ENCODE data around the gene RXFP1.

The RXFP1 gene

DNA sequence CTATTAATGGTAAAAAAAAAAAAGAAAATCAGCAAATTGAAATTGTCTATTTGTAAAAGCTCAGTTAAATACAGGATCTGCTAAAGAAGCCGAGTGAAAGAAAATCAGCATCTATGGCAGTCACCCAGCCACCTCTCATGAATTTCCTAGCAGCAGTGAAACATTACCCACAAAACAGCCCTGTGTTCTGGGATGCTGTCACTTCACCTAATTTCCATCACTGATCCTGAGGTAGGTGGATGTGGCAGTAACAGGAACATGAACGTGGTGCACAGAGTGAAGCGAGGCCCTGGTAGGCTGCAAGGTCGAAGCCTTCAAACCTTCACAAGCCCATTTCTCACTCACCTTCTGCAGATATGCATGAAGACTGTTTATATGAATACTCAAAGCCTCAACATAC is 65.2 kb downstream of the RXFP1 start:
- ATAC-seq, result no peak
- TF ChIP-seq ESRRG (CRISPR knock-in tag; IDR thresholded peaks at IDR 0.05), result no peak
- TF ChIP-seq, protein P1, sequence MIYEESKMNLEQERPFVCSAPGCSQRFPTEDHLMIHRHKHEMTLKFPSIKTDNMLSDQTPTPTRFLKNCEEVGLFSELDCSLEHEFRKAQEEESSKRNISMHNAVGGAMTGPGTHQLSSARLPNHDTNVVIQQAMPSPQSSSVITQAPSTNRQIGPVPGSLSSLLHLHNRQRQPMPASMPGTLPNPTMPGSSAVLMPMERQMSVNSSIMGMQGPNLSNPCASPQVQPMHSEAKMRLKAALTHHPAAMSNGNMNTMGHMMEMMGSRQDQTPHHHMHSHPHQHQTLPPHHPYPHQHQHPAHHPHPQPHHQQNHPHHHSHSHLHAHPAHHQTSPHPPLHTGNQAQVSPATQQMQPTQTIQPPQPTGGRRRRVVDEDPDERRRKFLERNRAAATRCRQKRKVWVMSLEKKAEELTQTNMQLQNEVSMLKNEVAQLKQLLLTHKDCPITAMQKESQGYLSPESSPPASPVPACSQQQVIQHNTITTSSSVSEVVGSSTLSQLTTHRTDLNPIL (CRISPR knock-in tag; IDR thresholded peaks at IDR 0.05; ENCODE audit: low read depth), result no peak

DNA sequence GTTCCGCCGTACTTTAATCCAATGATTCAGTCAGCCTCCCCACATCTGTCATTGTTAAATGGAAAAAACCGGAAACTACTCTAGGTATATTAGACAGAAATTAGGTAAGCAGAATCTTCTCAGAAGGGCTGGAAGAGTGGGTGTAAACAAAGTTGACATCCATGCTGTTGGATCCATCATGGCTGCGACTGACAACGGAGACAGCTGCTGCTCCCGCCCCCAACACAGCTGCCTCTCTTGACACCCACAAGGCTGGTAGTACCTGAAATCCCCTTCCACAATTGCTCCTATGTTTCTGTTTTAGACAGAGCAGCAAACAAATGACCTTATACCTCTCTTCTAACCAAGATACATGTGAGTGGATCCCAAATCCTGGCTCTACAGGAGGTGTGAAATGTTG is 66.6 kb downstream of the RXFP1 start:
- no peak for ATAC-seq
- no peak for TF ChIP-seq ZFP3 (CRISPR knock-in tag; IDR thresholded peaks at IDR 0.05)
- no peak for TF ChIP-seq ZNF8 (CRISPR knock-in tag; IDR thresholded peaks at IDR 0.05)
- no peak for TF ChIP-seq ARNTL (CRISPR knock-in tag; IDR thresholded peaks at IDR 0.05; ENCODE audit: borderline replicate concordance, low read depth)
- TF ChIP-seq ZC3H10 (CRISPR knock-in tag; IDR thresholded peaks at IDR 0.05), result no peak
- TF ChIP-seq OSR1 (CRISPR knock-in tag; IDR thresholded peaks at IDR 0.05), result no peak
- no peak for TF ChIP-seq ZNF565 (CRISPR knock-in tag; conservative IDR thresholded peaks at IDR 0.05; ENCODE audit: low read depth)
- TF ChIP-seq ZNF70 (CRISPR knock-in tag; IDR thresholded peaks at IDR 0.05), result no peak
- TF ChIP-seq ESRRG (CRISPR knock-in tag; IDR thresholded peaks at IDR 0.05), result no peak
- TF ChIP-seq, protein P2, sequence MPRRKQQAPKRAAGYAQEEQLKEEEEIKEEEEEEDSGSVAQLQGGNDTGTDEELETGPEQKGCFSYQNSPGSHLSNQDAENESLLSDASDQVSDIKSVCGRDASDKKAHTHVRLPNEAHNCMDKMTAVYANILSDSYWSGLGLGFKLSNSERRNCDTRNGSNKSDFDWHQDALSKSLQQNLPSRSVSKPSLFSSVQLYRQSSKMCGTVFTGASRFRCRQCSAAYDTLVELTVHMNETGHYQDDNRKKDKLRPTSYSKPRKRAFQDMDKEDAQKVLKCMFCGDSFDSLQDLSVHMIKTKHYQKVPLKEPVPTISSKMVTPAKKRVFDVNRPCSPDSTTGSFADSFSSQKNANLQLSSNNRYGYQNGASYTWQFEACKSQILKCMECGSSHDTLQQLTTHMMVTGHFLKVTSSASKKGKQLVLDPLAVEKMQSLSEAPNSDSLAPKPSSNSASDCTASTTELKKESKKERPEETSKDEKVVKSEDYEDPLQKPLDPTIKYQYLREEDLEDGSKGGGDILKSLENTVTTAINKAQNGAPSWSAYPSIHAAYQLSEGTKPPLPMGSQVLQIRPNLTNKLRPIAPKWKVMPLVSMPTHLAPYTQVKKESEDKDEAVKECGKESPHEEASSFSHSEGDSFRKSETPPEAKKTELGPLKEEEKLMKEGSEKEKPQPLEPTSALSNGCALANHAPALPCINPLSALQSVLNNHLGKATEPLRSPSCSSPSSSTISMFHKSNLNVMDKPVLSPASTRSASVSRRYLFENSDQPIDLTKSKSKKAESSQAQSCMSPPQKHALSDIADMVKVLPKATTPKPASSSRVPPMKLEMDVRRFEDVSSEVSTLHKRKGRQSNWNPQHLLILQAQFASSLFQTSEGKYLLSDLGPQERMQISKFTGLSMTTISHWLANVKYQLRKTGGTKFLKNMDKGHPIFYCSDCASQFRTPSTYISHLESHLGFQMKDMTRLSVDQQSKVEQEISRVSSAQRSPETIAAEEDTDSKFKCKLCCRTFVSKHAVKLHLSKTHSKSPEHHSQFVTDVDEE (CRISPR knock-in tag; IDR thresholded peaks at IDR 0.05), result no peak
- no peak for TF ChIP-seq ISL1 (CRISPR knock-in tag; IDR thresholded peaks at IDR 0.05)
- TF ChIP-seq, protein P3, sequence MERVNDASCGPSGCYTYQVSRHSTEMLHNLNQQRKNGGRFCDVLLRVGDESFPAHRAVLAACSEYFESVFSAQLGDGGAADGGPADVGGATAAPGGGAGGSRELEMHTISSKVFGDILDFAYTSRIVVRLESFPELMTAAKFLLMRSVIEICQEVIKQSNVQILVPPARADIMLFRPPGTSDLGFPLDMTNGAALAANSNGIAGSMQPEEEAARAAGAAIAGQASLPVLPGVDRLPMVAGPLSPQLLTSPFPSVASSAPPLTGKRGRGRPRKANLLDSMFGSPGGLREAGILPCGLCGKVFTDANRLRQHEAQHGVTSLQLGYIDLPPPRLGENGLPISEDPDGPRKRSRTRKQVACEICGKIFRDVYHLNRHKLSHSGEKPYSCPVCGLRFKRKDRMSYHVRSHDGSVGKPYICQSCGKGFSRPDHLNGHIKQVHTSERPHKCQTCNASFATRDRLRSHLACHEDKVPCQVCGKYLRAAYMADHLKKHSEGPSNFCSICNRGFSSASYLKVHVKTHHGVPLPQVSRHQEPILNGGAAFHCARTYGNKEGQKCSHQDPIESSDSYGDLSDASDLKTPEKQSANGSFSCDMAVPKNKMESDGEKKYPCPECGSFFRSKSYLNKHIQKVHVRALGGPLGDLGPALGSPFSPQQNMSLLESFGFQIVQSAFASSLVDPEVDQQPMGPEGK (CRISPR knock-in tag; IDR thresholded peaks at IDR 0.05; ENCODE audit: borderline replicate concordance), result no peak
- TF ChIP-seq PPARA (CRISPR knock-in tag; IDR thresholded peaks at IDR 0.05; ENCODE audit: borderline replicate concordance), result no peak
- TF ChIP-seq, protein P4, sequence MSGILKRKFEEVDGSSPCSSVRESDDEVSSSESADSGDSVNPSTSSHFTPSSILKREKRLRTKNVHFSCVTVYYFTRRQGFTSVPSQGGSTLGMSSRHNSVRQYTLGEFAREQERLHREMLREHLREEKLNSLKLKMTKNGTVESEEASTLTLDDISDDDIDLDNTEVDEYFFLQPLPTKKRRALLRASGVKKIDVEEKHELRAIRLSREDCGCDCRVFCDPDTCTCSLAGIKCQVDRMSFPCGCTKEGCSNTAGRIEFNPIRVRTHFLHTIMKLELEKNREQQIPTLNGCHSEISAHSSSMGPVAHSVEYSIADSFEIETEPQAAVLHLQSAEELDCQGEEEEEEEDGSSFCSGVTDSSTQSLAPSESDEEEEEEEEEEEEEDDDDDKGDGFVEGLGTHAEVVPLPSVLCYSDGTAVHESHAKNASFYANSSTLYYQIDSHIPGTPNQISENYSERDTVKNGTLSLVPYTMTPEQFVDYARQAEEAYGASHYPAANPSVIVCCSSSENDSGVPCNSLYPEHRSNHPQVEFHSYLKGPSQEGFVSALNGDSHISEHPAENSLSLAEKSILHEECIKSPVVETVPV (CRISPR knock-in tag; IDR thresholded peaks at IDR 0.05), result no peak
- TF ChIP-seq, protein P1 (CRISPR knock-in tag; IDR thresholded peaks at IDR 0.05; ENCODE audit: low read depth), result no peak
- TF ChIP-seq TCF4 (CRISPR knock-in tag; IDR thresholded peaks at IDR 0.05; ENCODE audit: borderline replicate concordance), result no peak

DNA sequence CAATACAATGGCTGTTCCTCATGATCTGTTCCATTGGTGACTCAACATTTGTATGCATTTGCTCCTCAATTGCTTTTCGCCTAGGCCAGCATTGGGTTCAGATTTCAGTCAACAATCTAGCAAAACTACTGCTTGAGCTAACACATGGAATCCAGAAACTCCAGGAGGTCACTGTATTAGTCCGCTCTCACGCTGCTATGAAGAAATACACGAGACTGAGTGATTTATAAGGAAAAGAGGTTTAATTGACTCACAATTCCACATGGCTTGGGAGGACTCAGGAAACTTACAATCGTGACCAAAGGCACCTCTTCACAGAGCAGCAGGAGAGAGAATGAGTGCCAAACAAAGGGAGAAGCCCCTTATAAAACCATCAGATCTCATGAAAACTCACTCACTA is 67.1 kb downstream of the RXFP1 start:
- ATAC-seq, result no peak
- TF ChIP-seq ARNTL (CRISPR knock-in tag; IDR thresholded peaks at IDR 0.05; ENCODE audit: borderline replicate concordance, low read depth), result no peak
- no peak for TF ChIP-seq TCF4 (CRISPR knock-in tag; IDR thresholded peaks at IDR 0.05; ENCODE audit: borderline replicate concordance)
- TF ChIP-seq ZFP3 (CRISPR knock-in tag; IDR thresholded peaks at IDR 0.05), result no peak
- TF ChIP-seq, protein P1 (CRISPR knock-in tag; IDR thresholded peaks at IDR 0.05; ENCODE audit: low read depth), result no peak
- TF ChIP-seq, protein P3 (CRISPR knock-in tag; IDR thresholded peaks at IDR 0.05; ENCODE audit: borderline replicate concordance), result no peak
- TF ChIP-seq, protein P5, sequence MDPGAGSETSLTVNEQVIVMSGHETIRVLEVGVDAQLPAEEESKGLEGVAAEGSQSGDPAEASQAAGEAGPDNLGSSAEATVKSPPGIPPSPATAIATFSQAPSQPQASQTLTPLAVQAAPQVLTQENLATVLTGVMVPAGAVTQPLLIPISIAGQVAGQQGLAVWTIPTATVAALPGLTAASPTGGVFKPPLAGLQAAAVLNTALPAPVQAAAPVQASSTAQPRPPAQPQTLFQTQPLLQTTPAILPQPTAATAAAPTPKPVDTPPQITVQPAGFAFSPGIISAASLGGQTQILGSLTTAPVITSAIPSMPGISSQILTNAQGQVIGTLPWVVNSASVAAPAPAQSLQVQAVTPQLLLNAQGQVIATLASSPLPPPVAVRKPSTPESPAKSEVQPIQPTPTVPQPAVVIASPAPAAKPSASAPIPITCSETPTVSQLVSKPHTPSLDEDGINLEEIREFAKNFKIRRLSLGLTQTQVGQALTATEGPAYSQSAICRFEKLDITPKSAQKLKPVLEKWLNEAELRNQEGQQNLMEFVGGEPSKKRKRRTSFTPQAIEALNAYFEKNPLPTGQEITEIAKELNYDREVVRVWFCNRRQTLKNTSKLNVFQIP (CRISPR knock-in tag; IDR thresholded peaks at IDR 0.05; ENCODE audit: borderline replicate concordance, low read depth), result no peak
- no peak for TF ChIP-seq GLIS3 (CRISPR knock-in tag; IDR thresholded peaks at IDR 0.05)
- no peak for TF ChIP-seq SNAI2 (CRISPR knock-in tag; IDR thresholded peaks at IDR 0.05)
- TF ChIP-seq ZFP30 (CRISPR knock-in tag; IDR thresholded peaks at IDR 0.05), result no peak
- TF ChIP-seq, protein P2 (CRISPR knock-in tag; IDR thresholded peaks at IDR 0.05), result no peak

Measured in SK-N-SH treated with all-trans-retinoic acid at 6 μM for 48 hours (cell line).